NCI-H1436 (cell line): Measurements from ENCODE around the gene SQSTM1.

Source experiments
- DNase-seq: peaks from one replicate; lab custom pipeline; 2025; lab: John Stamatoyannopoulos, UW

Gene SQSTM1

GRCh38 chr5:179795049-179795862, 25.4 kb upstream of the SQSTM1 start:
- DNase-seq, result no peak

- peak; percentile 28 for DNase-seq
Measured at GRCh38 chr5:179795863-179796833, 24.6 kb upstream of the SQSTM1 start.

GRCh38 chr5:179796877-179797608, 23.7 kb upstream of the SQSTM1 start:
- DNase-seq, result no peak

GRCh38 chr5:179797741-179798140, 23.0 kb upstream of the SQSTM1 start:
- DNase-seq, result no peak

- DNase-seq, result no peak
Measured at GRCh38 chr5:179798144-179798770, 22.4 kb upstream of the SQSTM1 start.

- no peak for DNase-seq
Measured at GRCh38 chr5:179798771-179799643, 21.7 kb upstream of the SQSTM1 start.

GRCh38 chr5:179799644-179799973, 21.1 kb upstream of the SQSTM1 start:
- no peak for DNase-seq

- no peak for DNase-seq
Measured at GRCh38 chr5:179800071-179800695, 20.5 kb upstream of the SQSTM1 start.

GRCh38 chr5:179800696-179801201, 20.0 kb upstream of the SQSTM1 start:
- no peak for DNase-seq

- DNase-seq, result no peak
Measured at GRCh38 chr5:179801304-179802206, 19.1 kb upstream of the SQSTM1 start.

GRCh38 chr5:179802207-179802883, 18.4 kb upstream of the SQSTM1 start:
- no peak for DNase-seq

GRCh38 chr5:179802950-179803562, 17.6 kb upstream of the SQSTM1 start:
- peak; percentile 61 for DNase-seq

GRCh38 chr5:179803651-179804554, 16.8 kb upstream of the SQSTM1 start:
- no peak for DNase-seq

- DNase-seq, result no peak
Measured at GRCh38 chr5:179804555-179804947, 16.2 kb upstream of the SQSTM1 start.

- no peak for DNase-seq
Measured at GRCh38 chr5:179805070-179805528, 15.6 kb upstream of the SQSTM1 start.

- DNase-seq, result no peak
Measured at GRCh38 chr5:179805529-179806249, 15.0 kb upstream of the SQSTM1 start.
